WERI-Rb-1 (cell line): ENCODE measurements around the gene ASCC1.
"Not testable (repeated sequence)": the region's sequence is repeated elsewhere in the genome, so short reads cannot be mapped to it uniquely, and the experiment has no call there.

Experiments used
- DNase-seq: peaks from one replicate; pipeline ENCODE4 v3.0.0-alpha.2; 2020
- H3K27ac ChIP-seq: fragments of 250-450 bp; sonication (Bioruptor Pico); 2 replicates; pipeline ENCODE4 v1.5.1; 2020; ENCODE audit warnings: mild to moderate bottlenecking, moderate library complexity
- H3K27me3 ChIP-seq: fragments of 250-450 bp; sonication (Bioruptor Pico); 2 replicates; pipeline ENCODE4 v1.5.1; 2021; ENCODE audit warnings: mild to moderate bottlenecking, low read depth, moderate library complexity; ENCODE audit not compliant: insufficient read depth, severe bottlenecking
- H3K36me3 ChIP-seq: fragments of 250-450 bp; sonication (Bioruptor Pico); 2 replicates; pipeline ENCODE4 v1.5.1; 2020; ENCODE audit warnings: mild to moderate bottlenecking, moderate library complexity
- H3K4me3 ChIP-seq: 2 replicates; pipeline ENCODE4 v1.5.1; 2011; ENCODE audit warnings: low read depth, mild to moderate bottlenecking, control low read depth, low read length
- H3K9me3 ChIP-seq: fragments of 250-450 bp; sonication (Bioruptor Pico); 2 replicates; pipeline ENCODE4 v1.5.1; 2021; ENCODE audit warnings: mild to moderate bottlenecking, moderate library complexity; ENCODE audit not compliant: severe bottlenecking
- CTCF ChIP-seq: IDR thresholded peaks from 2 replicates; pipeline ENCODE4 v1.5.1; 2011; ENCODE audit warnings: low read depth, mild to moderate bottlenecking, control low read depth, inconsistent platforms, low read length

Gene ASCC1

GRCh38 chr10:72146559-72147323 is 69.3 kb downstream of the ASCC1 start:
- no peaks in the 10 kb centered on the region for H3K27me3 ChIP-seq
- H3K36me3 ChIP-seq = no peaks in the 10 kb centered on the region
- H3K27ac ChIP-seq = no peak overlapping the region
- H3K9me3 ChIP-seq = no peaks in the 10 kb centered on the region
- no peak overlapping the region for H3K4me3 ChIP-seq
- no peak for DNase-seq
- no peak for TF ChIP-seq CTCF

GRCh38 chr10:72146071-72146470 is 70.0 kb downstream of the ASCC1 start:
- no peak for DNase-seq
- Histone ChIP-seq H3K4me3 (no peak overlapping the region), H3K9me3 (no peaks in the 10 kb centered on the region), H3K27me3 (no peaks in the 10 kb centered on the region), H3K27ac (no peak overlapping the region), H3K36me3 (no peaks in the 10 kb centered on the region)
- TF ChIP-seq CTCF = no peak

- DNase-seq = no peak
- Histone ChIP-seq H3K36me3 (no peaks in the 10 kb centered on the region), H3K27me3 (no peaks in the 10 kb centered on the region), H3K4me3 (no peak overlapping the region), H3K9me3 (no peaks in the 10 kb centered on the region), H3K27ac (no peak overlapping the region)
- no peak for TF ChIP-seq CTCF
Measured at GRCh38 chr10:72145657-72146056, 70.4 kb downstream of the ASCC1 start.

GRCh38 chr10:72140850-72141249 is 75.2 kb downstream of the ASCC1 start:
- no peak for TF ChIP-seq CTCF
- Histone ChIP-seq H3K9me3 (no peaks in the 10 kb centered on the region), H3K4me3 (no peak overlapping the region), H3K27ac (no peak overlapping the region), H3K36me3 (no peaks in the 10 kb centered on the region; the same call in 1 of the 2 replicates), H3K27me3 (no peaks in the 10 kb centered on the region)
- no peak for DNase-seq

- TF ChIP-seq CTCF = no peak
- no peak overlapping the region for H3K27ac ChIP-seq
- no peak for DNase-seq
- no peaks in the 10 kb centered on the region for H3K9me3 ChIP-seq
- no peaks in the 10 kb centered on the region for H3K27me3 ChIP-seq
- H3K36me3 ChIP-seq = no peaks in the 10 kb centered on the region; the same call in 1 of the 2 replicates
- H3K4me3 ChIP-seq = no peak overlapping the region
Measured at GRCh38 chr10:72140174-72140573, 75.9 kb downstream of the ASCC1 start.

GRCh38 chr10:72137583-72137982 is 78.5 kb downstream of the ASCC1 start:
- H3K27ac ChIP-seq = no peak overlapping the region

GRCh38 chr10:72136225-72136624 is 79.9 kb downstream of the ASCC1 start:
- H3K4me3 ChIP-seq, H3K27ac ChIP-seq, H3K27me3 ChIP-seq, H3K9me3 ChIP-seq, DNase-seq, H3K36me3 ChIP-seq: not testable (repeated sequence)

More at GRCh38 chr10:72137583-72137982, 78.5 kb downstream of the ASCC1 start:
- DNase-seq = no peak
- TF ChIP-seq CTCF = no peak
- Histone ChIP-seq H3K36me3 (no peaks in the 10 kb centered on the region; the same call in 1 of the 2 replicates), H3K4me3 (no peak overlapping the region), H3K9me3 (no peaks in the 10 kb centered on the region), H3K27me3 (no peaks in the 10 kb centered on the region)
